ENCODE results near the gene SAMD11.
"Not testable (repeated sequence)": the region's sequence is repeated elsewhere in the genome, so short reads cannot be mapped to it uniquely, and the experiment has no call there.

DNA sequence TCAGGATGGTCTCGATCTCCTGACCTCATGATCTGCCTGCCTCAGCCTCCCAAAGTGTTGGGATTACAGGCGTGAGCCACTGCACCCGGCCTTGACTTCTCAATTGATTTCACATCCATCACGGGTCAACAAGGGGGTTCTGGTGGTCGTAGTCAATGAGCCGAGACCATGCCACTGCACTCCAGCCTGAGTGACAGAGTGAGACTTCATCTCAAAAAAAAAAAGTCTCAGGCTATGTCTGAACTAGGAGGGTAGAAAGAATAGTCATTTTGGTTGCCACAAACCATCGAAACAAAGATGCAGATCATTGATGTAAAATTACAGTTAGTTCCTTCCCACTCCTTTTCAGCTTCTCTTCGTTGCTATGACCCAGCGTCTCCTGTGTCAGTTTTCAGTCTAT lies 33.5 kb upstream of the SAMD11 start:
- TF ChIP-seq POLR2AphosphoS5, SPI1, POLR2A, TAF1 (IDR thresholded peaks at IDR 0.05; ENCODE audit: low read depth, low read length): not testable (repeated sequence)
